SJCRH30 (cell line): ENCODE measurements around the gene TM9SF1. TPM values are rescaled to one million over a fixed set of nuclear protein-coding genes. Genes with fewer than 3 reads are reported as not detected.

Experiments used
- DNase-seq, 2 experiments: peaks; one replicate each; pipeline ENCODE4 v3.0.0-alpha.2; 2015 to 2020
- H3K27ac ChIP-seq: fragments of 250-450 bp; sonication (Bioruptor Pico); 2 replicates; pipeline ENCODE4 v1.5.1; 2020; ENCODE audit warnings: mild to moderate bottlenecking, moderate library complexity
- H3K27me3 ChIP-seq: fragments of 250-450 bp; sonication (Bioruptor Pico); 2 replicates; pipeline ENCODE4 v1.5.1; 2020; ENCODE audit warnings: mild to moderate bottlenecking, moderate library complexity
- H3K36me3 ChIP-seq: fragments of 250-450 bp; sonication (Bioruptor Pico); 2 replicates; pipeline ENCODE4 v1.5.1; 2020; ENCODE audit warnings: mild to moderate bottlenecking, moderate library complexity
- H3K4me1 ChIP-seq: fragments of 250-450 bp; sonication (Bioruptor Pico); 2 replicates; pipeline ENCODE4 v1.5.1; 2020; ENCODE audit warnings: mild to moderate bottlenecking, moderate library complexity
- H3K4me3 ChIP-seq: fragments of 250-450 bp; sonication (Bioruptor Pico); 2 replicates; pipeline ENCODE4 v1.5.1; 2020; ENCODE audit warnings: mild to moderate bottlenecking, moderate library complexity
- H3K9me3 ChIP-seq: fragments of 250-450 bp; sonication (Bioruptor Pico); replicated peaks from 2 replicates; pipeline ENCODE4 v1.5.1; 2020; ENCODE audit warnings: mild to moderate bottlenecking, moderate library complexity
- total RNA-seq: library from RNA; depleted of rRNA; stranded (reverse); fragments of >200 nt; shearing (Covaris generic); gene quantifications from 2 replicates; pipeline ENCODE4 v1.2.3, GENCODE V29; 2014; rRNA removed

The TM9SF1 gene
- total RNA-seq: 32.6 and 35.7 TPM in 2 replicates

- H3K4me3 ChIP-seq: peak within 1 kb of the TSS; percentile 89
- no peaks in the 10 kb centered on the region for H3K9me3 ChIP-seq
- peaks cover 15% of the 10 kb centered on the region for H3K36me3 ChIP-seq
- no peaks in the 10 kb centered on the region for H3K27me3 ChIP-seq
- 0 out of 2 replicates have a peak, but pooled peaks cover 5% of the 10 kb centered on the region for H3K4me1 ChIP-seq
- peak within 1 kb of the TSS; percentile 99 for H3K27ac ChIP-seq
- peak; percentile 89 to 90 for DNase-seq
Observed at GRCh38 chr14:24195186-24196070, at the start of gene TM9SF1. Gene TM9SF1, minus strand, starts transcription at chr14:24195441. Its CDS starts 422 bp downstream, at chr14:24195019.

- H3K36me3 ChIP-seq: peaks cover 7% of the 10 kb centered on the region; the same call in 1 of the 2 replicates
- H3K27ac ChIP-seq: no peak overlapping the region; the same call in 1 of the 2 replicates
- DNase-seq: no peak
- no peaks in the 10 kb centered on the region for H3K27me3 ChIP-seq
- peak overlapping the region; percentile 68 for H3K4me3 ChIP-seq
- H3K9me3 ChIP-seq: no peaks in the 10 kb centered on the region
- H3K4me1 ChIP-seq: no peaks in the 10 kb centered on the region
Observed at GRCh38 chr14:24243336-24243836, 48.1 kb upstream of the TM9SF1 start.

GRCh38 chr14:24241829-24242443 lies 46.7 kb upstream of the TM9SF1 start:
- H3K27ac ChIP-seq: peak overlapping the region; percentile 89
- no peaks in the 10 kb centered on the region for H3K4me1 ChIP-seq
- peak; percentile 96 for DNase-seq
- H3K27me3 ChIP-seq: no peaks in the 10 kb centered on the region
- H3K36me3 ChIP-seq: peaks cover 12% of the 10 kb centered on the region
- H3K4me3 ChIP-seq: peak overlapping the region; percentile 68
- H3K9me3 ChIP-seq: no peaks in the 10 kb centered on the region

- peaks cover 24% of the 10 kb centered on the region for H3K36me3 ChIP-seq
- no peak for DNase-seq
- H3K4me3 ChIP-seq: no peak overlapping the region
- no peaks in the 10 kb centered on the region for H3K9me3 ChIP-seq
- no peaks in the 10 kb centered on the region for H3K4me1 ChIP-seq
- H3K27ac ChIP-seq: no peak overlapping the region
- no peaks in the 10 kb centered on the region for H3K27me3 ChIP-seq
Observed at GRCh38 chr14:24240110-24240918, 45.1 kb upstream of the TM9SF1 start.

GRCh38 chr14:24238527-24239037 lies 43.3 kb upstream of the TM9SF1 start:
- Histone ChIP-seq H3K4me1 (no peaks in the 10 kb centered on the region; the same call in 1 of the 2 replicates), H3K9me3 (no peaks in the 10 kb centered on the region), H3K4me3 (no peak overlapping the region), H3K27ac (no peak overlapping the region), H3K27me3 (no peaks in the 10 kb centered on the region), H3K36me3 (peaks cover 24% of the 10 kb centered on the region)
- no peak for DNase-seq

- Histone ChIP-seq H3K36me3 (peaks cover 24% of the 10 kb centered on the region), H3K4me1 (peaks cover 3% of the 10 kb centered on the region; the same call in 1 of the 2 replicates), H3K9me3 (no peaks in the 10 kb centered on the region), H3K4me3 (no peak overlapping the region), H3K27me3 (no peaks in the 10 kb centered on the region), H3K27ac (no peak overlapping the region)
- DNase-seq: no peak
Observed at GRCh38 chr14:24238123-24238522, 42.9 kb upstream of the TM9SF1 start.

GRCh38 chr14:24237463-24237955 lies 42.3 kb upstream of the TM9SF1 start:
- Histone ChIP-seq H3K27ac (no peak overlapping the region), H3K4me1 (peaks cover 3% of the 10 kb centered on the region; the same call in 1 of the 2 replicates), H3K4me3 (no peak overlapping the region), H3K9me3 (no peaks in the 10 kb centered on the region), H3K36me3 (peaks cover 24% of the 10 kb centered on the region), H3K27me3 (no peaks in the 10 kb centered on the region)
- no peak for DNase-seq

GRCh38 chr14:24236689-24237462 lies 41.6 kb upstream of the TM9SF1 start:
- Histone ChIP-seq H3K4me1 (peaks cover 3% of the 10 kb centered on the region; the same call in 1 of the 2 replicates), H3K27ac (no peak overlapping the region), H3K9me3 (no peaks in the 10 kb centered on the region), H3K27me3 (no peaks in the 10 kb centered on the region), H3K36me3 (peaks cover 24% of the 10 kb centered on the region), H3K4me3 (no peak overlapping the region)
- DNase-seq: no peak

GRCh38 chr14:24235804-24236688 lies 40.8 kb upstream of the TM9SF1 start:
- peaks cover 24% of the 10 kb centered on the region for H3K36me3 ChIP-seq
- no peak overlapping the region for H3K4me3 ChIP-seq
- DNase-seq: no peak
- H3K9me3 ChIP-seq: no peaks in the 10 kb centered on the region
- H3K27ac ChIP-seq: no peak overlapping the region
- H3K4me1 ChIP-seq: peaks cover 3% of the 10 kb centered on the region; the same call in 1 of the 2 replicates
- H3K27me3 ChIP-seq: no peaks in the 10 kb centered on the region

GRCh38 chr14:24234095-24235005 lies 39.1 kb upstream of the TM9SF1 start:
- DNase-seq: no peak
- Histone ChIP-seq H3K4me3 (no peak overlapping the region), H3K9me3 (no peaks in the 10 kb centered on the region), H3K36me3 (peaks cover 22% of the 10 kb centered on the region), H3K4me1 (peaks cover 3% of the 10 kb centered on the region; the same call in 1 of the 2 replicates), H3K27ac (no peak overlapping the region), H3K27me3 (no peaks in the 10 kb centered on the region)

- H3K4me1 ChIP-seq: peaks cover 3% of the 10 kb centered on the region; the same call in 1 of the 2 replicates
- no peaks in the 10 kb centered on the region for H3K27me3 ChIP-seq
- H3K36me3 ChIP-seq: peaks cover 17% of the 10 kb centered on the region
- H3K4me3 ChIP-seq: peak overlapping the region; percentile 86
- no peak for DNase-seq
- no peak overlapping the region for H3K27ac ChIP-seq
- no peaks in the 10 kb centered on the region for H3K9me3 ChIP-seq
Observed at GRCh38 chr14:24233538-24233866, 38.3 kb upstream of the TM9SF1 start.
